KMS-11 (cell line): Measurements from ENCODE around the gene BPTF.

Experiments used
- H2AFZ ChIP-seq: fragments of 200-600 bp; sonication (generic); 2 replicates; pipeline ENCODE4 v1.6.1; 2016; ENCODE audit warnings: antibody characterized with exemption, mixed run types, low read depth
- H3K27ac ChIP-seq: fragments of 200-600 bp; sonication (generic); 2 replicates; pipeline ENCODE4 v1.6.1; 2016; ENCODE audit warnings: mild to moderate bottlenecking, mixed run types
- H3K27me3 ChIP-seq: fragments of 200-600 bp; sonication (generic); 2 replicates; pipeline ENCODE4 v1.6.1; 2017; ENCODE audit warnings: mild to moderate bottlenecking, low read depth, mixed run types, moderate library complexity; ENCODE audit not compliant: insufficient read depth
- H3K36me3 ChIP-seq: fragments of 200-600 bp; sonication (generic); 2 replicates; pipeline ENCODE4 v1.6.1; 2017; ENCODE audit warnings: mild to moderate bottlenecking, mixed run types; ENCODE audit not compliant: insufficient read depth
- H3K4me1 ChIP-seq: fragments of 200-600 bp; sonication (generic); 2 replicates; pipeline ENCODE4 v1.6.1; 2016; ENCODE audit warnings: mild to moderate bottlenecking, low read depth, mixed run types; ENCODE audit not compliant: poor library complexity, severe bottlenecking
- H3K4me2 ChIP-seq: fragments of 200-600 bp; sonication (generic); 2 replicates; pipeline ENCODE4 v1.7.0; 2016; ENCODE audit warnings: mild to moderate bottlenecking, mixed run types
- H3K4me3 ChIP-seq: fragments of 200-600 bp; sonication (generic); IDR thresholded peaks from 2 replicates; pipeline ENCODE4 v1.6.1; 2017; ENCODE audit warnings: low read depth, low read length, mixed read lengths; ENCODE audit not compliant: insufficient read depth
- H3K79me2 ChIP-seq: fragments of 200-600 bp; sonication (generic); 2 replicates; pipeline ENCODE4 v1.6.1; 2016; ENCODE audit warnings: low read depth, mixed run types; ENCODE audit not compliant: insufficient read depth
- H3K9ac ChIP-seq: fragments of 200-600 bp; sonication (generic); 2 replicates; pipeline ENCODE4 v1.6.1; 2016; ENCODE audit warnings: mild to moderate bottlenecking, mixed run types
- H4K20me1 ChIP-seq: fragments of 200-600 bp; sonication (generic); 2 replicates; pipeline ENCODE4 v1.6.1; 2016; ENCODE audit warnings: mild to moderate bottlenecking, mixed run types; ENCODE audit not compliant: insufficient read depth
- CTCF ChIP-seq: fragments of 200-600 bp; sonication (generic); conservative IDR thresholded peaks from 2 replicates; pipeline ENCODE4 v1.6.1; 2017; ENCODE audit warnings: low read depth, mild to moderate bottlenecking, antibody characterized with exemption, low read length, moderate library complexity, mixed read lengths

The BPTF gene

DNA sequence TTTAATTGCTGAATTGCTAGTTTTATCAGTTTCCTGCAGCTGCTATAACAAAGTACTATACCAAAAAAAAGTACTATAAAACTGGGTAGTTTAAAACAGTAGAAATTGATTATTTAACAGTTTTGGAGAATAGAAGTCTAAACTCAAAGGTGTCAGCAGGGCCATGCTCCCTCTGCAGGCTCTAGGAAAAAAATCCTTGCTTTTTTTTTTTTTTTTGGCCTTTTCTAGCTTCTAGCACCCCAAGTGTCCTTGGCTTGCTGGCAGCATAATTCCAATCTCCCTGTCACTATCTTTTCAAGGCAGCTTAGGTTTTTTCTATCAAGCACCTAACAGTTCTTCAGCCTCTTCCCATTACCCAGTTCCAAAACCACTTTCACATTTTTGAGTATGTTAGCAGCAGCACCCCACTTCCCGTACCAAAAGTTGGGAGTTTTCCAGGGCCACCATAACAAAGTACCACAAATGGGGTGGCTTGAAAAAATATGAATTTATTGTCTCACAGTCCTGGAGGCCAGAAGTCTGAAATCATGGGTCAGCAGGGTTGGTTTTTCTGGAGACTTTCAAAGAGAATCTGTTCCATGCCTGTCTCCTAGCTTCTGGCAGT is 37.4 kb downstream of the BPTF start:
- no peak overlapping the region for H3K4me2 ChIP-seq
- H3K9ac ChIP-seq, result no peak overlapping the region
- H4K20me1 ChIP-seq, result peaks cover 5% of the 10 kb centered on the region; the same call in 1 of the 2 replicates
- H3K4me1 ChIP-seq, result peaks cover 36% of the 10 kb centered on the region
- TF ChIP-seq CTCF, result no peak
- H3K4me3 ChIP-seq, result no peak overlapping the region
- H3K27ac ChIP-seq, result no peak overlapping the region
- H3K36me3 ChIP-seq, result no peaks in the 10 kb centered on the region
- no peaks in the 10 kb centered on the region for H3K27me3 ChIP-seq
- peaks cover 66% of the 10 kb centered on the region; the same call in 1 of the 2 replicates for H3K79me2 ChIP-seq
- H2AFZ ChIP-seq, result no peak overlapping the region

GRCh38 chr17:67863624-67864247 is 38.4 kb downstream of the BPTF start:
- Histone ChIP-seq H3K36me3 (no peaks in the 10 kb centered on the region), H3K4me1 (peaks cover 31% of the 10 kb centered on the region), H2AFZ (no peak overlapping the region), H4K20me1 (peaks cover 5% of the 10 kb centered on the region; the same call in 1 of the 2 replicates), H3K4me2 (no peak overlapping the region), H3K27ac (no peak overlapping the region), H3K79me2 (peaks cover 63% of the 10 kb centered on the region; the same call in 1 of the 2 replicates), H3K27me3 (no peaks in the 10 kb centered on the region), H3K9ac (no peak overlapping the region), H3K4me3 (no peak overlapping the region)
- TF ChIP-seq CTCF, result no peak

DNA sequence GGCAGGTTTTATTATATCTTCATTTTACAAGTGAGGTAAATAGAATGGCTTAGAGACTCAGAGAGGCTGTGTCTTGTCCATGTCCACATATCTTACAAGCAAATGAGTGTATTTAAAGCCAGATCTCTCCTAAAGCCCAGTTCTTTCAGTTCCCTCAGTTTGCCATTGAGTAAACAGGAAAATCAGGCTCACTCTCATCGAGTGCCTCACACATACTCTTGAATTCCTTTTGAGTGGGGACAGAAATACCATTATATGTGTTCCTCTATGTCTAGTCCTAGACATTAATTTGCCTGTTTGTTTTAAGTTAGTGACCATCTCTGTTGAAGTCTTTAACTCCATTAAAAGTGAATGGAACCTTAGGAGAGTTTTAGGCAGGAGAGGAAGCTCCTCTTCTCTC is 40.1 kb downstream of the BPTF start:
- no peak for TF ChIP-seq CTCF
- Histone ChIP-seq H3K79me2 (peaks cover 49% of the 10 kb centered on the region; the same call in 1 of the 2 replicates), H3K27me3 (no peaks in the 10 kb centered on the region), H3K4me1 (peaks cover 23% of the 10 kb centered on the region), H4K20me1 (peaks cover 3% of the 10 kb centered on the region; the same call in 1 of the 2 replicates), H3K4me3 (no peak overlapping the region), H2AFZ (no peak overlapping the region), H3K4me2 (no peak overlapping the region), H3K27ac (no peak overlapping the region), H3K9ac (no peak overlapping the region), H3K36me3 (no peaks in the 10 kb centered on the region)

DNA sequence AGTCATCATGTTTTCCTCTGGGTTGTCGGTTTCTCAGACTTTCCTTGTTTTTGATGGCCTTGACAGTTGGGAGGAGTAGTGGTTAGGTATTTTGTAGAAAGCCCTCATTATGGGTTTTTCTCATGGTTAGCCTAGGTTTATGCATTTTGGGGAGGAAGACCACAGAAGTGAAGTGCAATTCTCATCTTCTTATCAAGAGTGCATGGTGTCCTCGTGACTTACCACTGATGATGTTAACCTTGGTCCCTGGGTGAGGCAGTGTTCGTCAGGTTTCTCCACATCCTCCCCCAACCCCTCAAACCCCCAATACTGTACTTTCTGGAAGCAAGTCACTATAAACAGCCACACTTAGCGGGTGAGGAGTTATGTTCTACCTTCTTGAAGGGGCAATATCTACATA is 42.3 kb downstream of the BPTF start:
- no peak overlapping the region for H3K4me2 ChIP-seq
- no peak overlapping the region for H3K9ac ChIP-seq
- H3K79me2 ChIP-seq, result peaks cover 33% of the 10 kb centered on the region; the same call in 1 of the 2 replicates
- no peak overlapping the region for H2AFZ ChIP-seq
- peaks cover 17% of the 10 kb centered on the region for H3K4me1 ChIP-seq
- peaks cover 3% of the 10 kb centered on the region; the same call in 1 of the 2 replicates for H4K20me1 ChIP-seq
- H3K36me3 ChIP-seq, result no peaks in the 10 kb centered on the region
- no peak overlapping the region for H3K27ac ChIP-seq
- no peak overlapping the region for H3K4me3 ChIP-seq
- TF ChIP-seq CTCF, result no peak
- no peaks in the 10 kb centered on the region for H3K27me3 ChIP-seq
